Measurements from ENCODE around the gene ZNRF1.
A peak's percentile ranks its signal among the peaks of the same experiment; 100 is the strongest.

The ZNRF1 gene

DNA sequence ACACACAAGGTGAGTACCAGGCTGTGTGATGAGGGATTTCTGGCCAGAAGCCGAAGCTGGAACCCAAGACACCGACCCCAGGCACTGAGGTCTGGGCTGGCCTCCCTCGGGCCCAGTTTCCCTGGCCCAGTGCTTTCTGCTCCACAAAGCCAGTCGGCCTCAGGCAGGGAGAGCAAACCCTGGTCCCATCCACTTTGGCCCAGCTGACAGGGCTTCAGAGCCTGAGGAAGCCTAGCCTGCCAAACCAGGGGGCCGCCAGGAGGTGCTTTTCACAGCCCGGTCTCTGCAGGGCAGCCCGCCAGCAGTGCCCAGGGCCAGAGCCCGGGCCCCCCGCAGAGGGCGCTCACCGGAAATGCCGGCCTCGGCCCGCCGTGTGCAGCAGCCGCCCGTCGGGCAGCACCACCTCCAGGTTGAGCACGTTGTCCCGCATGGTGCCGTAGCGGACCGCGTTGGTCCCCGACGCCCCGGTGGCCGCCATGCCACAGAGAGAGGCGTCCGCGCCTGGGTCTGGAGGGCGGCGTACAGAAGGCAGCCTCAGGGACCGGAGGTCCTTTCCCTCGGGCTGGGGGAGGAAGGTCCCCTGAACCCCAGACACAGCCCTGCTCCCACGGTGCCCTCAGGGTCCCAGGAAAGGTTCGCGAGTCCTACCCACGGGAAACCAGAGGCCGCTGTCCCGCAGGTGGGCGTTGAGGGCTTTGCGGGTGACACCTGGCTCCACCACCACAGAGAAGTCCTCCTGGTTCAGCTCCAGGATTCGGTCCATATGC lies 115.5 kb downstream of the ZNRF1 start:
- no peak for DNase-seq (ENCODE audit: low read depth)
- TF ChIP-seq, protein P1, sequence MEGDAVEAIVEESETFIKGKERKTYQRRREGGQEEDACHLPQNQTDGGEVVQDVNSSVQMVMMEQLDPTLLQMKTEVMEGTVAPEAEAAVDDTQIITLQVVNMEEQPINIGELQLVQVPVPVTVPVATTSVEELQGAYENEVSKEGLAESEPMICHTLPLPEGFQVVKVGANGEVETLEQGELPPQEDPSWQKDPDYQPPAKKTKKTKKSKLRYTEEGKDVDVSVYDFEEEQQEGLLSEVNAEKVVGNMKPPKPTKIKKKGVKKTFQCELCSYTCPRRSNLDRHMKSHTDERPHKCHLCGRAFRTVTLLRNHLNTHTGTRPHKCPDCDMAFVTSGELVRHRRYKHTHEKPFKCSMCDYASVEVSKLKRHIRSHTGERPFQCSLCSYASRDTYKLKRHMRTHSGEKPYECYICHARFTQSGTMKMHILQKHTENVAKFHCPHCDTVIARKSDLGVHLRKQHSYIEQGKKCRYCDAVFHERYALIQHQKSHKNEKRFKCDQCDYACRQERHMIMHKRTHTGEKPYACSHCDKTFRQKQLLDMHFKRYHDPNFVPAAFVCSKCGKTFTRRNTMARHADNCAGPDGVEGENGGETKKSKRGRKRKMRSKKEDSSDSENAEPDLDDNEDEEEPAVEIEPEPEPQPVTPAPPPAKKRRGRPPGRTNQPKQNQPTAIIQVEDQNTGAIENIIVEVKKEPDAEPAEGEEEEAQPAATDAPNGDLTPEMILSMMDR (IDR thresholded peaks at IDR 0.05; ENCODE audit: control insufficient read depth, insufficient read depth, low read depth, low read length, missing control alignments), result no peak
- no peak overlapping the region for H3K4me3 ChIP-seq (ENCODE audit: control insufficient read depth, low read depth, low read length)

DNA sequence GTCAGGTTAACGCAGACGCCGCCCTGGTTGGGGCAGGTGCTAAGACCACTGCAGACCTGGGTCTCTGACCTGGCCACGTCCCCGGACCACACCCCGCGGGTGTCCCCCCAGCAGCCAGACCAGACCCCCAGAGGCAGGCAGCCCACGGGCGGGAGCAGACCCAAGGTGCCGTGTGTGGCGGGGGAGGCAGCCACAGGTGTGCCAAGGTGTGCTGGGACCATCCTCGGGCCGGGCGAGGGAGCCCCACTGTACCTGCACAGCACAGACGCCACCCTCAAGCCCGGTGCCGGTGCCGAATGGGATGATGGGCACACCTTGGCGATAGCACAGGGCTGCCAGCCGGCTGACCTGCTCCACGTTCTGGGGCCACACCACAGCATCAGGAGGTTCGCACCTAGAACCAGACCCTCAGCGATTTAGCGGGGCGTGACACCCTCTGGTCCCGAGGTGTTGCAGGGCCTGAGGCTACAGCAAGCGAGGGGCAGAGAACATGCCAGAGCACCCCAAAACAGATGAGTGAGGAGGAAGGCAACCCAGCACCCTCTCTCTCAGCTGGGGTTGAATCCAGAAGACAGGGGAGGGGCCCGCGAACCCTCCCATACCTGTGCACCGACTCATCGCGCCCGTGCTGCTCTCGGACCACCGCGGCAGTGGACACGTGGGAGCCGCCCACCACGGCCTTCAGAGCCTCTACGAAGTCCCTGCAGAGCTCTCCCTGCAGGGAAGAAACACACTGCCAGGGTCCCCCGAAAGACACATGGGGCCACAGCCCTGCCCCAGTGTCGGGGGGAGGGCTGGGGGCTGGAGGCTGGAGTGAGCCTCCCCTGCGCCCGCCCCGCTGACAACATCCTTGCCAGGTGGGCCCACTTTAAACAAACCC lies 116.4 kb downstream of the ZNRF1 start:
- no peak for DNase-seq (ENCODE audit: low read depth)
- no peak overlapping the region for H3K4me3 ChIP-seq (ENCODE audit: control insufficient read depth, low read depth, low read length)

DNA sequence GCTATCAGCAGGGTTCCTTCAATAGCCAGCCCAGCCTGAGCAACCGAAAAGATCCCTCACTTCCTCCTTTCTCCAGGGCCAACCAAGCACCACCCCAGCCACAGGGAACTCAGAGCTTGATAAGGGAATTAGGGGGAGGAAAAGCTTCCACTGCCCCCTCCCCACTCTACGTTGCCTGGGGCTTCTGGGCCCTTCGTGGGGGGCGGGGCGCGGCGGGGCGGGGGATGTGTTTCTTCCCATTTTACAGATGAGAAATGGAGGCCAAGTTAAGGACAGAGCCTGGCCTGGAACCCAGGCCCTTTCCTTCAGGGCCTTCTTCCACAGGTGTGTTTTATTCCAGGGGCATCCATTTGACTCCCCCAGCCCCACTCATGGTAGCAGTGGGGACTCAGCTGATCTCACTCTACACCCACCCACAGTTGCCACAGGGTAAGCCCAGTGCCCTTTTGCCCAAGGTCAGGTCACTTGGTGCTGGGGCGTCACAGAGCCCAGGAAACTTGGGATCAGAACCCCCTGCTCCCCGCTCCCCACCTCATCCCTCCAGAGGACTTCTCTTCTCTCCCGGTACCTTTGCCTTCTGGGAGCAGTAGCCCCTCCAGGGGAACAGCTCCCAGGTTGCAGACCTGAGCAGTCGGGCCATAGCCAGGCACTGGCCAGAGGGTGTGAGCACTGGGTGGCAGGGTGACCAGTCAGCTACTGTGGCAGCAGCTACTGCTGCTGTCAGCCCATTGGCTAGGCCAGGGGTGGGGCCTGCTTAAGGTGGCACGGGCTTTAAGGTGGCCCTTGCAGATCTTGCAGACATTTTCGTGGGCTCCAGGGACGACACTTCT lies 117.5 kb downstream of the ZNRF1 start, which contains the start of gene LDHD:
LDHD (minus strand) TSS at position 700 of the 830 bp plus-strand sequence; CDS start at position 640, 60 bp downstream.
- TF ChIP-seq, protein P1 (IDR thresholded peaks at IDR 0.05; ENCODE audit: control insufficient read depth, insufficient read depth, low read depth, low read length, missing control alignments), result no peak
- no peak for DNase-seq (ENCODE audit: low read depth)
- peak within 1 kb of the TSS; percentile 39 for H3K4me3 ChIP-seq (ENCODE audit: control insufficient read depth, low read depth, low read length)

More for the DNA sequence above, 116.4 kb downstream of the ZNRF1 start:
- TF ChIP-seq, protein P1 (IDR thresholded peaks at IDR 0.05; ENCODE audit: control insufficient read depth, insufficient read depth, low read depth, low read length, missing control alignments), result no peak

DNA sequence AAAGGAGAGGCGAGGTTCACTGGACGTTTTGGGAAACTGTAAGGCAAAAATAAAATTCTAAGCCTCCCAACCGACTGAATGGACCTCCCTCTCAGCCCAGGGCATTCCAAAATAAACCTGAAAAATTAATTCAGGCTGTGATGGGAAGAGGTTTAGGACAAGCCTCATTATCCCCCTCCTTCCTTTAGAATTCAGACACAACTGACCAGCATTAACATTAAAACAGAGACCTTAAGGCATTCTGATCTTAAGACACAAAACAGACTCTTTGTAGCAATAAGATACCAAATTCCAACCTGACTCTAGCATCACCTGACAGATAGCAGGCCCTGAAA lies 118.1 kb downstream of the ZNRF1 start:
- TF ChIP-seq, protein P1 (IDR thresholded peaks at IDR 0.05; ENCODE audit: control insufficient read depth, insufficient read depth, low read depth, low read length, missing control alignments), result no peak
- no peak for DNase-seq (ENCODE audit: low read depth)
- no peak overlapping the region for H3K4me3 ChIP-seq (ENCODE audit: control insufficient read depth, low read depth, low read length)

DNA sequence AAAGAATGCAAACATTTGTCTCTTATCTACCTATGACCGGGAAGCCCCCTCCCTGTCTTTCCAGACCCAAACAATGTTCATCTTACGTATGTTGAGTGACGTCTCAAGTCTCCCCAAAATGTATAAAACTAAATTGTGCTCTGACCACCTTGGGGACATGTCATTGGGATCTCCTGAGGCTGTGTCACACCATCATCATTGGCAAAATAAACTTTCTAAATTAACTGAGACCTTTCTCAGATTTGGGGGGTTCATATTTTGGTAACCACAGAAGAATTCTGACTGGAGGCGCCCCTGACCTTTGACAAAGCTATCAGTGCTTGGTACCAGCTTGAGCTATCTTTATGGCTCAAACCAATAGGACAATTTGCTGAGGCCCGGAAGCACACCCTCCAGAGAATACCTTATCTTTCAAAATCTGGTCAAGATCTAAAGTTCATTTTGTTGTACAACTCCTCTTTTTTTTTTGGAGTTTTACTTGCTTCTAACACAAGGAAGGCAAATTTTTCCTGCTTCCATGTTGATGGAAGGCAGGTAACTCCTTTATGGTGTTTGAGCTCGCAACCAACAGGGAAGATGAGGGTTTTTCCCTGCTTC lies 120.2 kb downstream of the ZNRF1 start:
- H3K4me3 ChIP-seq (ENCODE audit: control insufficient read depth, low read depth, low read length), result no peak overlapping the region

More for the DNA sequence above, 120.2 kb downstream of the ZNRF1 start:
- TF ChIP-seq, protein P1 (IDR thresholded peaks at IDR 0.05; ENCODE audit: control insufficient read depth, insufficient read depth, low read depth, low read length, missing control alignments), result no peak
- no peak for DNase-seq (ENCODE audit: low read depth)

Data from AG09309 (cell line).